SK-N-SH treated with all-trans-retinoic acid at 6 μM for 48 hours (cell line): ENCODE measurements around the gene AIP.

Source experiments
- CREB5 ChIP-seq: fragments of 250-450 bp; sonication (Bioruptor Pico); IDR thresholded peaks from 2 replicates; pipeline ENCODE4 v1.5.1; 2020; ENCODE audit warnings: low read depth, mild to moderate bottlenecking, moderate library complexity
- CSRNP3 ChIP-seq: fragments of 250-450 bp; sonication (Bioruptor Pico); IDR thresholded peaks from 2 replicates; pipeline ENCODE4 v1.5.1; 2021; ENCODE audit warnings: mild to moderate bottlenecking, moderate library complexity
- OSR1 ChIP-seq: fragments of 250-450 bp; sonication (Bioruptor Pico); IDR thresholded peaks from 2 replicates; pipeline ENCODE4 v1.8.0; 2022; ENCODE audit warnings: moderate library complexity, mild to moderate bottlenecking, inconsistent platforms
- PATZ1 ChIP-seq: fragments of 250-450 bp; sonication (Bioruptor Pico); IDR thresholded peaks from 2 replicates; pipeline ENCODE4 v1.8.0; 2020; ENCODE audit warnings: mild to moderate bottlenecking, moderate library complexity, borderline replicate concordance
- RARB ChIP-seq: fragments of 250-450 bp; sonication (Bioruptor Pico); IDR thresholded peaks from 2 replicates; pipeline ENCODE4 v1.8.0; 2021; ENCODE audit warnings: mild to moderate bottlenecking, moderate library complexity
- TOX ChIP-seq: fragments of 250-450 bp; sonication (Bioruptor Pico); IDR thresholded peaks from 2 replicates; pipeline ENCODE4 v1.8.0; 2021; ENCODE audit warnings: mild to moderate bottlenecking, moderate library complexity, borderline replicate concordance
- ZFP30 ChIP-seq: fragments of 450-650 bp; formaldehyde crosslinking; IDR thresholded peaks from 2 replicates; pipeline ENCODE4 v1.5.0; 2022; ENCODE audit warnings: mild to moderate bottlenecking, moderate library complexity

- TF ChIP-seq CREB5 (CRISPR knock-in tag) (no peak), ZFP30 (CRISPR knock-in tag) (no peak), OSR1 (CRISPR knock-in tag) (no peak), RARB (no peak), PATZ1 (no peak), TOX (CRISPR knock-in tag) (no peak), CSRNP3 (CRISPR knock-in tag) (no peak)
Measured at GRCh38 chr11:67498544-67498972, 15.7 kb downstream of the AIP start.
